ENCODE results near the gene DMTF1.

GRCh38 chr7:87209295-87209924, 57.2 kb downstream of the DMTF1 start:
- TF ChIP-seq CTCF (IDR thresholded peaks at IDR 0.05; ENCODE audit: insufficient read depth, low read length) (no peak), POLR2AphosphoS5 (IDR thresholded peaks at IDR 0.05; ENCODE audit: low read depth) (no peak), SPI1 (IDR thresholded peaks at IDR 0.05; ENCODE audit: borderline replicate concordance, low read depth) (no peak), GABPA (IDR thresholded peaks at IDR 0.05; ENCODE audit: low read depth) (no peak), REST (IDR thresholded peaks at IDR 0.05; ENCODE audit: insufficient replicate concordance, low read depth) (no peak)

Measured in HL-60 (cell line).